Amniotic stem cell (primary cell): ENCODE measurements around the gene DCP2.
"Not testable (repeated sequence)": the region's sequence is repeated elsewhere in the genome, so short reads cannot be mapped to it uniquely, and the experiment has no call there.

Experiments
- DNase-seq: peaks from one replicate; lab custom pipeline; 2025; lab: John Stamatoyannopoulos, UW

The DCP2 gene

DNA sequence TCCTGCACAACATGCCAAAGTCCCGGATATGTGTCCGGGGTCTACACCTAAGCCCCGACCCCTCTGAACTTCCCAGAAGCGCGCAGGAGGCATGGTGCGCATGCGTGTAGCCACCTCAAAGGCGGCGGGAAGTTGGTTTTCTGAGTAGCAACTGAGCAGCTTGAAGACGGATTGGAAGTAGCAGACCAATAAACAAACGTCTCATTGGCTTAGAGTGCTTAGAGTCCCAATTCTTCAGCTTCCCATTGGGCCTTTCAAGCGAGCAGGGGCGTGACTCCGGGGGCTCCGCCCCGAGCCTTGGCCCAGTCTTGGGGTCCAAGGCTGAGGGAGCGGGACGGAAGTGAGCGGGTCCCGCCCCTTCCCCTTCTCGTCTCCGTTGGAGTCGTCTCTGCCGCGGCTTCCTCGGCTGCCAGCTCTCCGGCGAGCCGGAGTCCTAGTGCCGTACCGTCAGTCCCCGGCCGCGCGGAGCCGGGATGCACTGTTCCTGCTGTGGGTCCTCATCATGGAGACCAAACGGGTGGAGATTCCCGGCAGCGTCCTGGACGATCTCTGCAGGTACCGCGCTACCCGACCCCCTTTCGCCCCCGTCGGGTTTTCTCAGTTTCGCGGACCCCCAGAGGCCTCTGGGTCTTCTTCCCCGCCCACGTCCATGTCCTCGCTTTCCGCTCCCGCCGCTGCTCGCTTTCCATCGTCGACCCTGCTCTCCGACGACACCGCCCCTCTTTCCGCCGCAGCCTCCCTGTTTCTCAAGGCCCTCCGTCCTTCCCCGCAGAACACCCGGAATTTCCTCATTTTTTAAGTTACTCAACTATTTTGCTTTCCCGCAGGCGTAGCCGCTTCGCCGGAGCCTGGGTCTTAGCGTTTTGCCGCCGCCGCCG, at the start of gene DCP2:
Gene DCP2, plus strand, starts transcription at position 367 of the 878 bp plus-strand sequence. Its CDS starts 136 bp downstream, at position 503.
- peak; percentile 97 for DNase-seq

DNA sequence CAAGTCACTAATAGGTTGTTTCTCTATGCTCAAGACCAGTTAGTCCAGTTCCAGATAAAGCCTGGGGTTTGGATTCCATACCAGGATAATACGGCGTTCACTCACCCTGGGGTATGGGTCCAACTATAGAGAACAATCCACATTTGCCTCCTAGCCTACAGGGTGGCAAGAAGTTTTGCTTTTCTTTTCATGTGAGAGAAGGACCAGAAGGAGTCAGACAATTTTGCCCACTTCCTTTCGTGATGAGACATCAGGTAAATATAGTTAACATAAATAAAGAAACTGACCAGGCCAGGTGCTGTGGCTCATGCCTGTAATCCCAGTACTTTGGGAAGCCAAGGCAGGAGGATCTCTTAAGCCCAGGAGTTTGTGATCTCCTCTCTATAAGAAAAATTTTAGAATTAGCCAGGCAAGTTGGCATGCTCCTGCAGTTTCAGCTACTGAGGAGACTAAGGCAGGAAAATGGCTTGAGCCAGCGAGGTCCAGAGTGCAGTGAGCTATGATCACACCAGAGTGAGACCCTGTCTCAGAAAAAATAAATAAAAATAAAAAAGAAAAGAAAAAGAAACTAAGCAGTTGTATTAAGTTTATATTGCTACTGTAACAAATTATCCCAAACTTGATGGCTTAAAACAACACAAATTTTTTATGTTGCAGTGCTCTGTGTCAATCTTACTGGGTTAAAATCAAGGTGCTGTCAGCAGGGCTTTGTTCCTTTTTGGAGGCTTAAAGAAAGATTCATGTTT, 47.1 kb upstream of the DCP2 start:
- no peak for DNase-seq

GRCh38 chr5:112930082-112930344, 46.6 kb upstream of the DCP2 start:
- no peak for DNase-seq

GRCh38 chr5:112931473-112931872, 45.1 kb upstream of the DCP2 start:
- DNase-seq: no peak

DNA sequence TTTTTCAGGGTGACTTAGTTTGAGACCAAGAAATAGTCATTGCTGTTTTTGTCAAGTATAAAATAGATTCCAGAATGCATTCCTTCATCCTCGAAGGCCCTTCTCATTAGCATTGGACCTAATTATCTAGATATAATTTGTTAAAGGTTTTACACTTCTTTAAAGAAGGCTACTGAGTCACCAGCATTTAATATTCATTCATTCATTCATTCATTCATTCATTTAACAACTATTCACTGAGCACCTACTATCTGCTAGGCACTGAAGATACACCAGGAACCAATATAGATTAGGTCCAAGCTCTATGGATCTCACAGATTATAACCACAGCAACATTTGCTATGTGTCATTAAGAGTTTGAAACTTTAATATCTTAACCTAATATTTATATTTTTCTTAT, 43.5 kb upstream of the DCP2 start:
- no peak for DNase-seq

DNA sequence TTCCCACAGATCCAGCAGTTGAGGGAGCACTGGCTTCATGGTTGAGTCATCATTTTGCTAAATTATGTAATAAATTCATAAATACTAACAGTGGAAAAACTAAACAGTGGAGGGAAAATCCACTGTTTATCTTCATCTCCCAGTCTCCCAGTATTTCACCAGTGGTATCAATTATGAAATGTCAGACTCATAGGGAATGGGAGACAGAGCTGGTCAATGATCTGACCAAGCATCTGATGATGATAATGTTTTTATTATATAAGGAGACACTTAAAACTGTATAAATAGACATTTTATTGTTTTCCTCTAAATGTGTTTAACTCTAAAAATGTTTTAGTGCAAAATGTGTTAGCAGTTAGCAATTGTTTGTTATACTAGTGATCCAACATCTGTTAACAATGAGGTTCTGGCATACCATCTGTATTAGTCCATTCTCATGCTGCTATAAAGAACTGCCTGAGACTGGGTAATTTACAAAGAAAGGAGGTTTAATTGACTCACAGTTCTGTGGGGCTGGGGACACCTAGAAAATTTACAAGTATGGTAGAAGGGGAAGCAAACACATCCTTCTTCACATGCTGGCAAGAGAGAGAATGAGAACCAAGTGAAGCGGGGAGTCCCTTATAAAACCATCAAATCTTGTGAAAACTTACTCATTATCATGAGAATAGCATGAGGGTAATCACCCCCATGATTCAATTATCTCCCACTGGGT, 42.8 kb upstream of the DCP2 start:
- DNase-seq: peak; percentile 22

DNA sequence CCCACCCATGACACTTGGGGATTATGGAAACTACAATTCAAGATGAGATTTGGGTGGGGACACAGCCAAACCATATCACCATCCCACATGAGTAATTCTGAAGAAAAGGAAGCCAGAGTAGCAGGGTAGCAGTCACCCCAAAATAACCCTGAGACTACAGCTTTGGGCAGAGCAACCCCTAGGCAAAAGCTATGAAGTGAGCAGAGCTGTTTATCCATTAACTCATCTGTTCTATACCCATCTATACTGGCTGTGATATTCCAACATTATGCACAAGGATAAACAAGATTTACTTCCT, 42.3 kb upstream of the DCP2 start:
- DNase-seq: no peak

- DNase-seq: no peak
Observed at GRCh38 chr5:112935675-112936074, 40.9 kb upstream of the DCP2 start.

GRCh38 chr5:112938286-112938685, 38.3 kb upstream of the DCP2 start:
- DNase-seq: no peak

DNA sequence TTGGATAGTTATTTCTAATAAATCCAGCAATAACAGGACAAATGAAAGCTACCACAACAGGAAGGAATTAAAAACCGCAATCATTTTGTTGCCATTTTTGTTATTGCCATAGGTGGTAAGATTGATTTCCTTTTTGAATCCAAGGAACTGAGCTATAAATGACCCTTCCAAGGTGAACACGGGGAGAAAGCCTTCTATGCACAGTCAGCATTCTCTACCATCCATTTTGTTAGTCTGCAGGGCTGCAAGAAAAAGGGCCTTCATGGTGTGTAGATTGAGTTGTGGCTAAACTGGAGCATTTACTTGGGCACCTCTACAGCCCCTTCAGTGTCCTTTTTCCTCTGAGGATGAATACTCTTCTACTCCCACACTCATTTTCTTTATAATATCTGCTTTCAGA, 35.9 kb upstream of the DCP2 start:
- no peak for DNase-seq

- no peak for DNase-seq
Observed at GRCh38 chr5:112948458-112948857, 28.1 kb upstream of the DCP2 start.

GRCh38 chr5:112951124-112951702, 25.4 kb upstream of the DCP2 start:
- DNase-seq: no peak

DNA sequence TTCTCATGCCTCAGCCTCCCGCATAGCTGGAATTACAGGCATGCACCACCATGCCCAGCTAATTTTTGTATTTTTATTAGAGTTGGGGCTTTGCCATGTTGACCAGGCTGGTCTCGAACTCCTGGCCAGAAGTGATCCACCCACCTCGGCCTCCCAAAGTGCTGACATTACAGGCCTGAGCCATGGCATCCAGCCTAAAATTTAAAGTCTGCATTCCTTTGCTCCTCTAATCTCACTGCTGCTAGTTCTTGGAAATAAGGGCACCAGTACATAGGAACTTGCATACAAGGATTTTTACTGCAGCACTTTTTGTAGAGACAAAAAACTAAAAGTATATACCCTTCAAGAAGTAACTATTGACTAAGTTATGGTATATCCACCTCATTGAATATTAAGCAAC, 20.0 kb upstream of the DCP2 start:
- no peak for DNase-seq

DNA sequence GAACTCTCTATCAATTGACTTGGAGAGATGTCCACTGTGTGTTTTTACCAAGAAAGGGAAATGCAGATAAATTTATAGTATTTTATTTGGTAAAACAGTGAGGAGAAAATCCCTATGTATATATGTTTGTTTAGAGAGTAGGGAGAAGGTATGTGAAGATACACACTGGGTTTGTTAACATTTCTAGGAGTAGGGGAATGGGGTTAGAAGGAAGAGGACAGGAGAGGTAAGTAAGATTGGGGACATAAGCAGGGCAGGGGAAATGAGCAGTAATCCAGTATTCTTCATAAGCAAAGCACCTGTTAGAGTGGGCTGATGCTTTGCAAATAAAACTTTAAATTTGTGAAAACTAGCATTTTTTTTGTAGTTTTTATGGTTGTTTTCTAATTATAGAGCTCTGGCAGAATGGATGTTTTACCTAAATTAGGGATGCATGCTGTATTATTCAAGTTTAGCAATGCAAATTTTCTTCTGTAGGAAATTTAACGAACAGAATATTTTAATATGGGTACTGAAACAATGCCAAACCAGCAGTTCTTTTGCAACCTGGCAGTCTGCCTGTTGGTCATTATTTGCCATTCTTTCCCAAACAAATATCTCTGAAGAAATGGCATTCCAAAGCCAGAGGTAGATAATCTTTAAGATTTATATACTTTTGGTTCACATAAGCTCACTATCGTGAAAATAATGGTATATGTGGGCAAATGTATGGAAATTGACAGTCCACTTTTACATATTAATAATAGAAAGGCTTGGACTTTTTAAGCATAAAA, 19.4 kb upstream of the DCP2 start:
- DNase-seq: no peak

DNA sequence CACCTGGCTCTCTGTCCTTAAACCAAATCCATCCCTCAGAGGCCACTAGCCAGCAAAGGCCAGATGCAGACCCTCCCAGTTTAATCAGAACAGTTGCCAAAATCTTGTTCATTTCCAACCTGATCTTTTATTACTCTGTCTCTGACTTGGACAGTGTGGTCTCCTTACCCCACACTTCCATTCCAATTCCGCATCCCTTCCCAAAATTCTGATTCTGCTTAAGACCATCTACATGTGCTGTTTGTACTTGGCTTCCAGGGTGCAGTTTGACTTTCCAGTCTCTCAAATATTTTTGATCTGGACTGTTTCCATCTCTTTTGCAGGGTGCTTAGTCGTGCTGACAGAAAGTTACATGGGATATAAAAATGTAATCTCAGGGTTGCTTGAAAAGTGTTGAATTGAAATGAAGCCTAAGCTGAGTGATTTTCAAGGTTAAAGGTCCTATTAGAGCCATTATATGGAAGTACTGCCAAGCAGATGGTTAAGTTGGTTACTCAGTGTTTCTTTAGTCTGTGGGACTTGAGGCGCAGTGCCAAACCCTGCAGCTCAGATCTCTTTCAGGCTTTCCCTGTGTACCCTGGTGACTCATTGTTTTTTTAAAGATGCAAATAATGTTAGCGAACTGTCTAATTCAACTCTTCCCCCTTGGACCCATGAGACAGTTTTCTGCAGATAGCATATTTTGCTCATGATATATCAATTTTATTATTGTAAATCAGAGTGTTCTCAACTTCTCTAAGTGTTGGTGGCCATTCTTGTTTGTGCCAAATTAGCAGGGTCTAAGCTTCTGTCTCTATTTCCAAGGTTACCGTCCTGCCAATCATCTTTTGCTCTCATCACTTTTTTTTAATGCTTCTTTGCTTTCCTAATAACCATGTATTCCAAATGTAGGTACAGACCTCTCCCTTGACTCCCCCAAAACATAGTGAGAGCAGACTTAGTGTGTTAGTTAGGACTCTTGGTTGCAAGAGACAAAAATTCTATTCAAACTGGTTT, 18.2 kb upstream of the DCP2 start:
- DNase-seq: peak; percentile 91

DNA sequence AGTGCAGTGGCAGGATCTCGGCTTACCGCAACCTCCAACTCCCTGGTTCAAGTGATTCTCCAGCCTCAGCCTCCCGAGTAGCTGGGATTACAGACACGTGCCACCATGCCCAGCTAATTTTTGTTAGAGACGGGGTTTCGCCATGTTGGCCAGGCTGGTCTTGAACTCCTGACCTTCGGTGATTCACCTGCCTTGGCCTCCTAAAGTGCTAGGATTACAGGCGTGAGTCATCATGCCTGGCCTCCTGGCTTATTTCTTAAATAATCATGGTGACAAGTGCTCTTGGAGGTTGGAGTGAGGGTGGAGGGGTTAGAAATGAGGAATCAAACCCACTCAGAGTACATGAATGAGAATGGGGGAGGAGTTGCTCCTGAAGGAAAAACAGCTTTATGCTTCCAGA, 16.7 kb upstream of the DCP2 start:
- DNase-seq: peak; percentile 5

- no peak for DNase-seq
Observed at GRCh38 chr5:112960315-112960714, 16.3 kb upstream of the DCP2 start.

- no peak for DNase-seq
Observed at GRCh38 chr5:112960863-112961504, 15.6 kb upstream of the DCP2 start.

DNA sequence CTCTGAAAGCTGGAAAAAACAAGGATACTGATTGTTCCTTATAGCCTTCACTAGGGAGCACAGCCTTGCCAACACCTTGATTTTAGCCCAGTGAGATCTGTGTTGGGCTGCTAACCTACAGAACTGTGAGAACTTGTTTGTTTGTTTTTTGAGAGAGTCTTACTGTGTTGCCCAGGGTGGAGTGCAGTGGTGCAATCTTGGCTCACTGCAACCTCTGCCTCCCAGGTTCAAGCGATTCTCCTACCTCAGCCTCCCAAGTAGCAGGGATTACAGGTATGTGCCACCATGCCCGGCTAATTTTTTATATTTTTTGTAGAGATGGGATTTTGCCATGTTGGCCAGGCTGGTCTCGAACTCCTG, 13.2 kb upstream of the DCP2 start:
- DNase-seq: not testable (repeated sequence)

DNA sequence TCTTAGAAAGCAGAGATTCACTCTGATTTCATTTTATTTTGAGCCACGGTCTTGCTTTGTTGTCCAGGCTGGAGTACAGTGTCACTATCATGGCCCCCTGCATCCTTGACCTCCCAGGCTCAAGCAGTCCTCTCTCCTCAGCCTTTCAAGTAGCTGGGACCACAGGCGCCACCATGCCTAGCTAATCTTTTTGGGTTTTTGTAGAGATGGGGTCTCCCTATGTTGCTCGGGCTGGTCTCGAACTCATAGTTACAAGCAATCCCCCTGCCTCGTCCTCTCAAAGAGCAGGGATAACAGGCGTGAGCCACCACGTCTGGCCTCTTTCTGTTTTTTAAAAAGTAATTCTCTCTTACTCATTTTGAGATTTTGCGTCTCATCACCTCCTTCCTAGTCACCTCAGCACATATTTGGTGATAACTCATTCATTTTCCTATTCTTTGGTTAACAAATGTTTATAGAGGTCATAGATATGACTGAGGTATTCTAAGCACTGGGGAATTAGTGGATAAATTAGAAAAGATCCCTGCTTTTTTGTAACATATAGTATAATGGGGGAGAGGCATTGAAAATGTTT, 10.8 kb upstream of the DCP2 start:
- DNase-seq: no peak
